H1 (cell line): ENCODE measurements around the gene EGLN2. TPM values are rescaled to one million over a fixed set of nuclear protein-coding genes. Genes with fewer than 3 reads are reported as not detected.

Experiments used
- CTCF ChIA-PET: fragments of 300-600 bp; sonication (Branson Sonifier 250); formaldehyde crosslinking; loops from one replicate; lab custom pipeline; 2021; ENCODE audit not compliant: partially characterized antibody; lab: Charles Lee
- POLR2A ChIA-PET: fragments of 300-600 bp; sonication (Branson Sonifier 250); formaldehyde crosslinking; loops from one replicate; lab custom pipeline; 2021; ENCODE audit warnings: inconsistent platforms; ENCODE audit not compliant: partially characterized antibody; lab: Charles Lee
- DNase-seq, 2 experiments: peaks; one replicate each; pipeline versions ENCODE4 v3.0.0 to v3.0.0-alpha.2; 2010 to 2022; ENCODE audit warnings: low spot score in 2 of 2, low read depth in 1 of 2, mixed read lengths in 1 of 2
- FAIRE-seq: peaks from 2 replicates; lab custom pipeline; 2011; peaks lifted over from hg19 to GRCh38; lab: Jason Lieb, UNC
- H2AFZ ChIP-seq: 2 replicates; pipeline ENCODE4 v1.8.1; 2012; ENCODE audit warnings: low read length, inconsistent platforms
- H2AK5ac ChIP-seq: 2 replicates; pipeline ENCODE4 v1.6.1; 2013; ENCODE audit warnings: low read depth, low read length
- H2BK120ac ChIP-seq: replicated peaks from 2 replicates; pipeline ENCODE3; 2013; ENCODE audit warnings: low read depth, low read length, inconsistent platforms
- H2BK12ac ChIP-seq: 2 replicates; pipeline ENCODE4 v1.6.1; 2013; ENCODE audit warnings: low read depth, low read length
- H2BK15ac ChIP-seq: 2 replicates; pipeline ENCODE4 v1.6.1; 2013; ENCODE audit warnings: low read length
- H2BK20ac ChIP-seq: 2 replicates; pipeline ENCODE4 v1.6.1; 2013; ENCODE audit warnings: low read length
- H2BK5ac ChIP-seq: 2 replicates; pipeline ENCODE4 v1.6.1; 2013; ENCODE audit warnings: low read depth, low read length
- H3K14ac ChIP-seq: 2 replicates; pipeline ENCODE4 v1.6.1; 2013; ENCODE audit warnings: inconsistent platforms; ENCODE audit not compliant: insufficient read length
- H3K18ac ChIP-seq: 2 replicates; pipeline ENCODE4 v1.6.1; 2013; ENCODE audit warnings: low read length; ENCODE audit errors: extremely low read depth
- H3K23ac ChIP-seq: 2 replicates; pipeline ENCODE4 v1.6.1; 2013; ENCODE audit warnings: inconsistent platforms; ENCODE audit not compliant: insufficient read length
- H3K23me2 ChIP-seq: 2 replicates; pipeline ENCODE4 v1.6.1; 2013; ENCODE audit warnings: low read depth, low read length
- H3K27ac ChIP-seq: 2 replicates; pipeline ENCODE4 v1.6.1; 2011; ENCODE audit warnings: low read depth, low read length, inconsistent platforms
- H3K27me3 ChIP-seq, 4 experiments: replicated peaks in 1 of 4; 1 replicate in 1 of 4; 2 replicates in 3 of 4; pipeline versions ENCODE4 v1.6.1 to v1.8.1; 2011 to 2013; ENCODE audit warnings: low read length in 3 of 4, mild to moderate bottlenecking in 3 of 4, inconsistent platforms in 2 of 4, mixed read lengths in 2 of 4, moderate library complexity in 1 of 4; ENCODE audit not compliant: control insufficient read depth in 3 of 4, insufficient read depth in 3 of 4; ENCODE audit errors: extremely low read depth in 1 of 4
- H3K36me3 ChIP-seq, 4 experiments: 2 replicates each; pipeline versions ENCODE4 v1.6.1 to v1.8.1; 2011 to 2013; ENCODE audit warnings: mild to moderate bottlenecking in 4 of 4, low read length in 3 of 4, moderate library complexity in 2 of 4, control low read depth in 1 of 4, inconsistent platforms in 1 of 4; ENCODE audit not compliant: insufficient read depth in 4 of 4, control insufficient read depth in 2 of 4
- H3K4ac ChIP-seq: replicated peaks from 2 replicates; pipeline ENCODE3; 2013; ENCODE audit warnings: low read length, low read depth, mixed read lengths, inconsistent platforms; ENCODE audit not compliant: insufficient read length
- H3K4me1 ChIP-seq, 4 experiments: replicated peaks in 1 of 4; 1 replicate in 1 of 4; 2 replicates in 3 of 4; pipeline versions ENCODE4 v1.6.1 to v1.8.1; 2011 to 2013; ENCODE audit warnings: low read length in 3 of 4, inconsistent platforms in 2 of 4, mixed read lengths in 1 of 4; ENCODE audit not compliant: insufficient read depth in 4 of 4, control insufficient read depth in 3 of 4
- H3K4me2 ChIP-seq, 2 experiments: 2 replicates each; pipeline versions ENCODE4 v1.6.1 to v1.8.1; 2011 to 2013; ENCODE audit warnings: low read depth in 2 of 2, low read length in 2 of 2, control low read depth in 1 of 2, inconsistent platforms in 1 of 2, mild to moderate bottlenecking in 1 of 2; ENCODE audit not compliant: insufficient read depth in 1 of 2
- H3K4me3 ChIP-seq, 4 experiments: fragments of 200-600, 300-600 bp in 1 of 4; sonication (generic), shearing (Covaris generic), sonication (Bioruptor Twin) in 1 of 4; 2 replicates each; pipeline versions ENCODE4 v1.5.1 to v1.8.1; 2011 to 2016; ENCODE audit warnings: low read length in 4 of 4, low read depth in 3 of 4, control low read depth in 2 of 4, inconsistent platforms in 2 of 4, mild to moderate bottlenecking in 2 of 4, mixed read lengths in 1 of 4, moderate library complexity in 1 of 4; ENCODE audit not compliant: insufficient read depth in 2 of 4; ENCODE audit errors: extremely low read depth in 1 of 4
- H3K56ac ChIP-seq: replicated peaks from 2 replicates; pipeline ENCODE3; 2013; ENCODE audit warnings: low read depth, mild to moderate bottlenecking, mixed read lengths, low read length, inconsistent platforms; ENCODE audit not compliant: insufficient read length
- H3K79me1 ChIP-seq: 2 replicates; pipeline ENCODE4 v1.6.1; 2013; ENCODE audit warnings: low read depth, low read length, control low read depth
- H3K79me2 ChIP-seq, 2 experiments: 2 replicates each; pipeline versions ENCODE4 v1.6.1 to v1.8.1; 2012 to 2013; ENCODE audit warnings: low read length in 2 of 2, mild to moderate bottlenecking in 2 of 2, inconsistent platforms in 1 of 2; ENCODE audit not compliant: insufficient read depth in 2 of 2, control insufficient read depth in 1 of 2
- H3K9ac ChIP-seq, 4 experiments: replicated peaks in 1 of 4; 1 replicate in 1 of 4; 2 replicates in 3 of 4; pipeline versions ENCODE4 v1.6.1 to v1.8.1; 2011 to 2013; ENCODE audit warnings: low read depth in 3 of 4, low read length in 3 of 4, control low read depth in 2 of 4, mild to moderate bottlenecking in 2 of 4, moderate library complexity in 2 of 4, inconsistent platforms in 1 of 4; ENCODE audit errors: extremely low read depth in 1 of 4
- H3K9me3 ChIP-seq, 2 experiments: 2 replicates each; pipeline versions ENCODE4 v1.6.1 to v1.8.1; 2012 to 2013; ENCODE audit warnings: mild to moderate bottlenecking in 2 of 2, moderate library complexity in 2 of 2, control low read depth in 1 of 2, inconsistent platforms in 1 of 2, low read depth in 1 of 2, low read length in 1 of 2, mixed read lengths in 1 of 2; ENCODE audit not compliant: insufficient read depth in 2 of 2
- H4K20me1 ChIP-seq, 2 experiments: replicated peaks in 1 of 2; 2 replicates each; pipeline versions ENCODE3 to v1.8.1; 2011 to 2013; ENCODE audit warnings: inconsistent platforms in 2 of 2, low read length in 2 of 2, mild to moderate bottlenecking in 1 of 2; ENCODE audit not compliant: insufficient read depth in 2 of 2, control insufficient read depth in 1 of 2
- H4K5ac ChIP-seq: 2 replicates; pipeline ENCODE4 v1.6.1; 2013; ENCODE audit warnings: low read length, low read depth, mixed read lengths, inconsistent platforms; ENCODE audit not compliant: insufficient read length
- H4K8ac ChIP-seq: 2 replicates; pipeline ENCODE4 v1.8.0; 2013; ENCODE audit warnings: mild to moderate bottlenecking, moderate library complexity, low read length, inconsistent platforms; ENCODE audit not compliant: insufficient read depth; ENCODE audit errors: extremely low read depth
- H4K91ac ChIP-seq: replicated peaks from 2 replicates; pipeline ENCODE3; 2013; ENCODE audit warnings: low read length, mixed read lengths, inconsistent platforms; ENCODE audit not compliant: insufficient read length
- CBX5 ChIP-seq: fragments of 300-800, 300-1000 bp; sonication (generic); IDR thresholded peaks from 2 replicates; pipeline ENCODE4 v1.7.1; 2016; ENCODE audit warnings: antibody characterized with exemption, low read length, low read depth
- CREB1 ChIP-seq: IDR thresholded peaks from 2 replicates; pipeline ENCODE4 v1.6.1; 2012; ENCODE audit warnings: inconsistent platforms
- CTBP2 ChIP-seq: IDR thresholded peaks from 2 replicates; pipeline ENCODE4 v1.7.0; 2011; ENCODE audit warnings: borderline replicate concordance, mild to moderate bottlenecking, moderate library complexity, mixed read lengths, low read length; ENCODE audit not compliant: insufficient read depth, insufficient read length
- FOSL1 ChIP-seq: IDR thresholded peaks from 2 replicates; pipeline ENCODE4 v1.6.1; 2011; ENCODE audit warnings: mild to moderate bottlenecking, low read depth, low read length, moderate library complexity; ENCODE audit not compliant: insufficient read depth
- NANOG ChIP-seq: IDR thresholded peaks from 2 replicates; pipeline ENCODE4 v1.6.1; 2011; ENCODE audit warnings: low read length, low read depth, mild to moderate bottlenecking, inconsistent platforms; ENCODE audit not compliant: insufficient read depth, poor library complexity, severe bottlenecking
- POLR2A ChIP-seq, 2 experiments: IDR thresholded peaks; 1 replicate in 1 of 2; 2 replicates in 1 of 2; pipeline ENCODE4 v1.6.1; 2011; ENCODE audit warnings: low read depth in 2 of 2, low read length in 2 of 2, mild to moderate bottlenecking in 2 of 2; ENCODE audit errors: control extremely low read depth in 1 of 2
- POLR2AphosphoS5 ChIP-seq: IDR thresholded peaks from 2 replicates; pipeline ENCODE4 v1.6.1; 2011; ENCODE audit warnings: low read depth, low read length
- SAP30 ChIP-seq: fragments of 300-600 bp; sonication (generic); IDR thresholded peaks from 2 replicates; pipeline ENCODE4 v1.7.1; 2012; ENCODE audit warnings: low read length, moderate library complexity, mild to moderate bottlenecking, inconsistent platforms; ENCODE audit not compliant: insufficient read depth, insufficient replicate concordance
- SRF ChIP-seq: IDR thresholded peaks from 2 replicates; pipeline ENCODE4 v1.6.1; 2011; ENCODE audit warnings: mild to moderate bottlenecking, low read depth, low read length, moderate library complexity
- TAF1 ChIP-seq: IDR thresholded peaks from 2 replicates; pipeline ENCODE4 v1.6.1; 2011; ENCODE audit warnings: mild to moderate bottlenecking, low read depth, low read length
- TAF7 ChIP-seq: optimal IDR thresholded peaks from 2 replicates; pipeline ENCODE3; 2011; ENCODE audit warnings: low read depth, mild to moderate bottlenecking, inconsistent platforms, low read length, moderate library complexity, borderline replicate concordance
- TCF12 ChIP-seq: IDR thresholded peaks from 2 replicates; pipeline ENCODE4 v1.6.1; 2011; ENCODE audit warnings: low read depth, mild to moderate bottlenecking, low read length
- YY1 ChIP-seq: IDR thresholded peaks from 2 replicates; pipeline ENCODE4 v1.6.1; 2011; ENCODE audit warnings: low read depth, mild to moderate bottlenecking, low read length
- ZNF274 ChIP-seq: IDR thresholded peaks from 2 replicates; pipeline ENCODE4 v1.7.0; 2012; ENCODE audit warnings: low read length, borderline replicate concordance; ENCODE audit errors: extremely low read depth
- WGBS, 2 experiments: shearing (Covaris generic) in 1 of 2; methylation state at CpG; one replicate each; pipeline versions ENCODE4 v1.1.6 to v1.1.7; 2013 to 2015; ENCODE audit warnings: low lambda C conversion rate in 2 of 2, mixed read lengths in 2 of 2, inconsistent platforms in 1 of 2, low coverage in 1 of 2, missing lambda C conversion rate in 1 of 2; ENCODE audit not compliant: insufficient replicate concordance in 2 of 2, insufficient coverage in 1 of 2, insufficient read length in 1 of 2; ENCODE audit errors: extremely low coverage in 1 of 2, missing lambda C conversion rate in 1 of 2; 5-methylcytosine and 5-hydroxymethylcytosine counted together
- polyA plus RNA-seq, 7 experiments: library from polyadenylated mRNA; depleted of rRNA in 3 of 7; stranded (reverse) in 5 of 7; unstranded in 2 of 7; fragments of >200 nt in 5 of 7; fragments of 200-250 nt in 2 of 7; gene quantifications; 1 replicate in 5 of 7; 2 replicates in 1 of 7; 4 replicates in 1 of 7; pipeline versions ENCODE4 v1.2.1 to v1.2.3, GENCODE V29; 2011 to 2013; ENCODE audit warnings: missing spikeins in 2 of 7, mixed read lengths in 2 of 7
- total RNA-seq: library from RNA; stranded (reverse); fragmentation: NEBNext Ultra II Directional; extraction: Animal tissue kit (Norgen Biotek cat#: 25700); gene quantifications from 2 replicates; pipeline ENCODE4 v1.2.1, GENCODE V29; 2021

Gene EGLN2
- total and polyA plus RNA-seq, 2 of the 8 experiments (the other 6 are each of a cell fraction or from before 2014, with no cell fraction given), result 86.9 to 103 TPM

DNA sequence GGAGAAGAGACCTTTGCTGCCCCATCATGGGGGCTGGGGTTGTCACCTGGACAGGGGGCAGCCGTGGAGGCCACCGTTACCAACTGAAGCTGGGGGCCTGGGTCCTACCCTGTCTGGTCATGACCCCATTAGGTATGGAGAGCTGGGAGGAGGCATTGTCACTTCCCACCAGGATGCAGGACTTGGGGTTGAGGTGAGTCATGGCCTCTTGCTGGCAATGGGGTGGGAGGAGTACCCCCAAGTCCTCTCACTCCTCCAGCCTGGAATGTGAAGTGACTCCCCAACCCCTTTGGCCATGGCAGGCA, 9.0 kb downstream of the EGLN2 start:
- no peak overlapping the region for H3K4me2 ChIP-seq
- H3K79me1 ChIP-seq, result peaks cover 21% of the 10 kb centered on the region
- no peak overlapping the region for H2BK120ac ChIP-seq
- FAIRE-seq, result no peak
- H2AK5ac ChIP-seq, result no peak overlapping the region
- H3K14ac ChIP-seq, result no peak overlapping the region
- peaks cover 6 to 52% (median 21%) of the 10 kb centered on the region in 4 experiments for H3K4me1 ChIP-seq
- H3K23ac ChIP-seq, result no peak overlapping the region
- H2BK15ac ChIP-seq, result no peak overlapping the region
- H3K4me3 ChIP-seq, result no peak overlapping the region
- H3K27me3 ChIP-seq, result peaks cover 0 to 3% (median 0%) of the 10 kb centered on the region in 4 experiments; a peak in 2 of 7 replicates
- H3K36me3 ChIP-seq, result peaks cover 3 to 30% (median 13%) of the 10 kb centered on the region in 4 experiments; a peak in 6 of 8 replicates
- CTCF ChIA-PET, result interaction anchor here (0.7 to 4.4 kb wide), 20 partner anchors 9 to 336 kb away, joined by 3 to 26 read pairs (median 4); partner anchors contain the start of genes COQ8B, ITPKC and RAB4B
- POLR2A ChIA-PET, result interaction anchor here (0.7 to 15.7 kb wide), 15 partner anchors 7 to 154 kb away, joined by 3 to 241 read pairs (median 6); partner anchors contain the start of genes ACTMAP, EGLN2, MIA and RAB4B
- peak overlapping the region; percentile 78; the same call in 1 of the 2 replicates for H2BK5ac ChIP-seq
- no peak overlapping the region for H3K4ac ChIP-seq
- H3K56ac ChIP-seq, result no peak overlapping the region
- no peak overlapping the region for H3K18ac ChIP-seq
- H4K5ac ChIP-seq, result no peak overlapping the region
- no peak overlapping the region for H2BK20ac ChIP-seq
- H2BK12ac ChIP-seq, result no peak overlapping the region
- H4K20me1 ChIP-seq, result peaks cover 35 to 48% of the 10 kb centered on the region in 2 experiments
- peaks cover 12% of the 10 kb centered on the region; the same call in 1 of the 2 replicates for H3K23me2 ChIP-seq
- DNase-seq, result no peak
- no peak overlapping the region for H4K8ac ChIP-seq
- H3K9me3 ChIP-seq, result no peaks in the 10 kb centered on the region
- H3K79me2 ChIP-seq, result peaks cover 0 to 44% of the 10 kb centered on the region in 2 experiments; a peak in 3 of 4 replicates
- H3K9ac ChIP-seq, result no peak overlapping the region
- WGBS, 2 experiments, result 88% methylated on average over 2 of the region's 2 CpGs; no CpG with 5 or more reads in 1 of the 2 experiments
- no peak overlapping the region for H4K91ac ChIP-seq
- no peak overlapping the region for H3K27ac ChIP-seq
- no peak overlapping the region for H2AFZ ChIP-seq
- TF ChIP-seq YY1 (no peak), CTBP2 (no peak), CREB1 (no peak), POLR2AphosphoS5 (no peak), FOSL1 (no peak), ZNF274 (no peak), SAP30 (no peak), CBX5 (no peak), TAF7 (no peak), TCF12 (no peak), NANOG (no peak), TAF1 (no peak), SRF (no peak), POLR2A (IDR thresholded peaks at IDR 0.05; ENCODE audit: control extremely low read depth in 1 of 2, low read depth in 2 of 2, low read length in 2 of 2) (no peak)
